ENCODE measurements around the gene CDC73. TPM values are rescaled to one million over a fixed set of nuclear protein-coding genes. Genes with fewer than 3 reads are reported as not detected.

The CDC73 gene
- total RNA-seq, 1 experiment from 2014 or later, result 62.5 TPM

DNA sequence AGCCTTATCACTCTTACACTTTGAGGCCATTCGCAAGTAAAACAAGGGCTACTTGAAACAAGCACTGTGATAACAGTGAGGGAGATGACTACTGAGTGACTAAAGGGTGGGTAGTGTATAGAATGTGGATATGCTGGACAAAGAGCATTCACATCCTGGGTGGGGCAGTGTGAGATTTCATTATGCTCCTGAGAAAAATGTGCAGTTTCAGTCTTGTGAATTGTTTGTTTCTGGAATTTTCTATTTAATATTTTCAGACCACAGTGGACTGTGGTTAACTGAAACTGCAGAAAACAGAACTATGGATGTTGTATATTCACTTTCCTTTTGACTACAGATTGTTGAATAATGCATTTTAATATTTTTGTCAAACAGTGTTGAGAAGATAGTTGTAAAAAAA is 89.7 kb downstream of the CDC73 start:
- WGBS (ENCODE audit: extremely low coverage, insufficient read length, low lambda C conversion rate), result no CpG with 5 or more reads among the region's 1 CpG
- Histone ChIP-seq H3K9me3 (ENCODE audit: control insufficient read depth, low read depth, low read length) (no peaks in the 10 kb centered on the region), H2BK5ac (ENCODE audit: insufficient read length, low read length) (no peak overlapping the region), H2AK5ac (ENCODE audit: insufficient read length, low read length) (no peak overlapping the region), H2BK15ac (ENCODE audit: low read depth, low read length) (no peak overlapping the region), H3K27ac (ENCODE audit: insufficient read length, low read depth, low read length) (no peak overlapping the region), H3K9ac (ENCODE audit: extremely low read depth, insufficient read length, low read length) (no peak overlapping the region), H3K4me1 (ENCODE audit: insufficient read depth, low read length) (peaks cover under 1% of the 10 kb centered on the region; the same call in 1 of the 2 replicates), H4K5ac (ENCODE audit: insufficient read length, low read depth, low read length) (no peak overlapping the region), H2BK12ac (ENCODE audit: insufficient read length, low read depth, low read length) (no peak overlapping the region), H4K8ac (replicated peaks; ENCODE audit: insufficient read length, low read depth, low read length) (no peak overlapping the region), H3K23me2 (ENCODE audit: insufficient read length, low read depth, low read length, poor library complexity, severe bottlenecking) (no peaks in the 10 kb centered on the region), H3K4me2 (ENCODE audit: insufficient read depth, insufficient read length, low read length) (no peak overlapping the region), H2BK20ac (ENCODE audit: low read depth, low read length, poor library complexity, severe bottlenecking) (no peak overlapping the region), H3K27me3 (ENCODE audit: insufficient read depth, low read length) (no peaks in the 10 kb centered on the region), H4K91ac (ENCODE audit: insufficient read length, low read depth, low read length) (no peak overlapping the region), H2AFZ (ENCODE audit: low read length) (no peak overlapping the region), H4K20me1 (ENCODE audit: control insufficient read depth, insufficient read depth, insufficient read length) (no peaks in the 10 kb centered on the region), H3K23ac (ENCODE audit: insufficient read length, low read depth, low read length) (no peak overlapping the region), H3K14ac (ENCODE audit: insufficient read depth, low read length) (no peak overlapping the region), H3K56ac (ENCODE audit: insufficient read length, low read depth, low read length) (no peak overlapping the region), H3K79me1 (ENCODE audit: insufficient read depth, low read depth, low read length, poor library complexity, severe bottlenecking) (no peaks in the 10 kb centered on the region), H3K4ac (ENCODE audit: low read depth, low read length) (no peak overlapping the region), H3T11ph (ENCODE audit: low read length) (no peak overlapping the region), H3K18ac (ENCODE audit: insufficient read length, low read depth, low read length) (no peak overlapping the region), H3K79me2 (ENCODE audit: insufficient read depth, low read length) (no peaks in the 10 kb centered on the region), H2BK120ac (ENCODE audit: low read depth, low read length, poor library complexity, severe bottlenecking) (no peak overlapping the region)
- Mint-ChIP-seq H3K27ac (peak overlapping the region in 1 of 3 experiments; percentile 70; a peak in 1 of 7 replicates), H3K36me3 (ENCODE audit: insufficient read depth in 1 of 3, low read depth in 3 of 3) (peaks cover 23 to 38% (median 36%) of the 10 kb centered on the region in 3 experiments), H3K4me3 (no peak overlapping the region), H3K4me1 (peaks cover 23% of the 10 kb centered on the region in 2 experiments), H3K27me3 (ENCODE audit: low read depth) (no peaks in the 10 kb centered on the region), H3K9me3 (peaks cover 2 to 5% of the 10 kb centered on the region in 2 experiments; a peak in 4 of 5 replicates)
- DNase-seq, result no peak
- TF ChIP-seq, protein P1, sequence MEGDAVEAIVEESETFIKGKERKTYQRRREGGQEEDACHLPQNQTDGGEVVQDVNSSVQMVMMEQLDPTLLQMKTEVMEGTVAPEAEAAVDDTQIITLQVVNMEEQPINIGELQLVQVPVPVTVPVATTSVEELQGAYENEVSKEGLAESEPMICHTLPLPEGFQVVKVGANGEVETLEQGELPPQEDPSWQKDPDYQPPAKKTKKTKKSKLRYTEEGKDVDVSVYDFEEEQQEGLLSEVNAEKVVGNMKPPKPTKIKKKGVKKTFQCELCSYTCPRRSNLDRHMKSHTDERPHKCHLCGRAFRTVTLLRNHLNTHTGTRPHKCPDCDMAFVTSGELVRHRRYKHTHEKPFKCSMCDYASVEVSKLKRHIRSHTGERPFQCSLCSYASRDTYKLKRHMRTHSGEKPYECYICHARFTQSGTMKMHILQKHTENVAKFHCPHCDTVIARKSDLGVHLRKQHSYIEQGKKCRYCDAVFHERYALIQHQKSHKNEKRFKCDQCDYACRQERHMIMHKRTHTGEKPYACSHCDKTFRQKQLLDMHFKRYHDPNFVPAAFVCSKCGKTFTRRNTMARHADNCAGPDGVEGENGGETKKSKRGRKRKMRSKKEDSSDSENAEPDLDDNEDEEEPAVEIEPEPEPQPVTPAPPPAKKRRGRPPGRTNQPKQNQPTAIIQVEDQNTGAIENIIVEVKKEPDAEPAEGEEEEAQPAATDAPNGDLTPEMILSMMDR (conservative IDR thresholded peaks at IDR 0.05), result no peak

All from H9 (cell line).